Stimulated activated CD4-positive, alpha-beta T cell treated with anti-CD3 and anti-CD28 coated beads, Interleukin-1b, Interleukin-23, amount 100 ng/mL, for 4 hours (primary cell): ENCODE measurements around the gene JAG2.

ENCODE experiments used
- DNase-seq, 2 donors: peaks; one replicate each; pipeline ENCODE4 v3.0.0-alpha.2; 2020; ENCODE audit warnings: low read depth in 2 of 2

The JAG2 gene

GRCh38 chr14:105168496-105168978, at the start of gene JAG2:
JAG2 (minus strand) TSS chr14:105168776; CDS start chr14:105168420, 356 bp downstream.
- peak; percentile 44 to 54 for DNase-seq

- no peak for DNase-seq
Observed at GRCh38 chr14:105217774-105218173, 49.2 kb upstream of the JAG2 start.

- DNase-seq = no peak
Observed at GRCh38 chr14:105216490-105217247, 48.1 kb upstream of the JAG2 start.

GRCh38 chr14:105215602-105216001, 47.0 kb upstream of the JAG2 start:
- DNase-seq = no peak

GRCh38 chr14:105214324-105214915, 45.8 kb upstream of the JAG2 start:
- DNase-seq = no peak

- DNase-seq = no peak
Observed at GRCh38 chr14:105213361-105213760, 44.8 kb upstream of the JAG2 start.

- no peak for DNase-seq
Observed at GRCh38 chr14:105212541-105213300, 44.1 kb upstream of the JAG2 start.

GRCh38 chr14:105211758-105212089, 43.1 kb upstream of the JAG2 start:
- no peak for DNase-seq

- no peak for DNase-seq
Observed at GRCh38 chr14:105211086-105211757, 42.6 kb upstream of the JAG2 start.

- DNase-seq = no peak
Observed at GRCh38 chr14:105210266-105211025, 41.9 kb upstream of the JAG2 start.

- no peak for DNase-seq
Observed at GRCh38 chr14:105209646-105210045, 41.1 kb upstream of the JAG2 start.

GRCh38 chr14:105209091-105209490, 40.5 kb upstream of the JAG2 start:
- DNase-seq = no peak

GRCh38 chr14:105208738-105209075, 40.1 kb upstream of the JAG2 start:
- no peak for DNase-seq

- no peak for DNase-seq
Observed at GRCh38 chr14:105207996-105208737, 39.6 kb upstream of the JAG2 start.

- DNase-seq = no peak
Observed at GRCh38 chr14:105207460-105207901, 38.9 kb upstream of the JAG2 start.

- no peak for DNase-seq
Observed at GRCh38 chr14:105206873-105207272, 38.3 kb upstream of the JAG2 start.

GRCh38 chr14:105205673-105206208, 37.2 kb upstream of the JAG2 start:
- DNase-seq = no peak

- DNase-seq = no peak
Observed at GRCh38 chr14:105204931-105205672, 36.5 kb upstream of the JAG2 start.

- DNase-seq = no peak
Observed at GRCh38 chr14:105204206-105204930, 35.8 kb upstream of the JAG2 start.
